Peyer's patch (tissue), 4 donors: ENCODE results near the gene CCNB2. TPM values are rescaled to one million over a fixed set of nuclear protein-coding genes. Genes with fewer than 3 reads are reported as not detected.

ENCODE experiments used
- DNase-seq, 3 donors: peaks; one replicate each; pipeline ENCODE4 v3.0.0-alpha.2; 2017 to 2019
- H3K27ac ChIP-seq, 4 donors: fragments of 200-600 bp; sonication (generic); one replicate each; pipeline ENCODE4 v1.5.1; 2016 to 2019
- H3K27me3 ChIP-seq, 2 donors: fragments of 200-600 bp; sonication (generic); one replicate each; pipeline ENCODE4 v1.5.1; 2019
- H3K36me3 ChIP-seq, 3 donors: fragments of 200-600 bp; sonication (generic); one replicate each; pipeline ENCODE4 v1.5.1; 2016 to 2019
- H3K4me1 ChIP-seq, 4 donors: fragments of 200-600 bp; sonication (generic); one replicate each; pipeline ENCODE4 v1.5.1; 2016 to 2019
- H3K4me3 ChIP-seq, 4 donors: fragments of 200-600 bp; sonication (generic); 1 replicate in 3 of 4; 2 replicates in 1 of 4; pipeline ENCODE4 v1.5.1; 2016 to 2019; ENCODE audit warnings: mild to moderate bottlenecking in 1 of 4
- H3K9me3 ChIP-seq, 4 donors: fragments of 200-600 bp; sonication (generic); one replicate each; pipeline ENCODE4 v1.5.1; 2016 to 2019; ENCODE audit warnings: mild to moderate bottlenecking in 1 of 4
- POLR2A ChIP-seq, 2 donors: fragments of 450-650 bp; IDR thresholded peaks; one replicate each; pipeline ENCODE4 v1.5.1; 2017; ENCODE audit warnings: antibody characterized with exemption in 2 of 2, mild to moderate bottlenecking in 2 of 2, moderate library complexity in 2 of 2
- total RNA-seq, 4 donors: library from RNA; depleted of rRNA; stranded (reverse); fragments of >200 nt; gene quantifications; one replicate each; pipeline ENCODE4 v1.1.0, GENCODE V29; 2016
- TF ChIP-seq, protein P1 (sequence below), 6 experiments: fragments of 450-650 bp in 4 of 6; fragments of 200-600 bp in 2 of 6; sonication (generic) in 1 of 6; IDR thresholded peaks; one replicate each; pipeline ENCODE4 v1.5.1; 2017 to 2019; ENCODE audit warnings: antibody characterized with exemption in 6 of 6, mild to moderate bottlenecking in 3 of 6, moderate library complexity in 1 of 6

CCNB2 gene
- total RNA-seq, 4 donors from 2014 or later, result 5.2 to 18.2 (median 8.2) TPM

DNA sequence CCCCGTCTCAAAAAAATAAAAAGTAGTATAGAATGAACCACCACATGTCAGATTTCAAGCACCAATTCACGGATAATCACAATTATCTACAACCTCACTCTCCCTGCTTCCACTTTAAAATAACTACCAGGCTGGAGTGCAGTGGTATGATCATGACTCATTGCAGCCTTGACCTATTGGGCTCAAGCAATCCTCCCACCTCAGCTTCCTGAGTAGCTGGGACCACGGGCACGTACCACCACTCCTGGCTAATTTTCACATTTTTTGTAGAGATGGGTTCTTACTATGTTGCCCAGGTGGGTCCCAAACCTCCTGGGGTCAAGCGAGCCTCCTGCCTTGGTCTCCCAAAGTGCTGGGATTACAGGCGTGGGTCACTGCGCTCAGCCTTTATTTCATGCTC lies 63.6 kb downstream of the CCNB2 start:
- no peaks in the 10 kb centered on the region for H3K27me3 ChIP-seq
- H3K36me3 ChIP-seq, result peaks cover 0 to 83% (median 0%) of the 10 kb centered on the region in 3 donors
- H3K27ac ChIP-seq, result no peak overlapping the region
- H3K4me3 ChIP-seq, result no peak overlapping the region
- H3K9me3 ChIP-seq, result no peaks in the 10 kb centered on the region
- TF ChIP-seq, protein P1, sequence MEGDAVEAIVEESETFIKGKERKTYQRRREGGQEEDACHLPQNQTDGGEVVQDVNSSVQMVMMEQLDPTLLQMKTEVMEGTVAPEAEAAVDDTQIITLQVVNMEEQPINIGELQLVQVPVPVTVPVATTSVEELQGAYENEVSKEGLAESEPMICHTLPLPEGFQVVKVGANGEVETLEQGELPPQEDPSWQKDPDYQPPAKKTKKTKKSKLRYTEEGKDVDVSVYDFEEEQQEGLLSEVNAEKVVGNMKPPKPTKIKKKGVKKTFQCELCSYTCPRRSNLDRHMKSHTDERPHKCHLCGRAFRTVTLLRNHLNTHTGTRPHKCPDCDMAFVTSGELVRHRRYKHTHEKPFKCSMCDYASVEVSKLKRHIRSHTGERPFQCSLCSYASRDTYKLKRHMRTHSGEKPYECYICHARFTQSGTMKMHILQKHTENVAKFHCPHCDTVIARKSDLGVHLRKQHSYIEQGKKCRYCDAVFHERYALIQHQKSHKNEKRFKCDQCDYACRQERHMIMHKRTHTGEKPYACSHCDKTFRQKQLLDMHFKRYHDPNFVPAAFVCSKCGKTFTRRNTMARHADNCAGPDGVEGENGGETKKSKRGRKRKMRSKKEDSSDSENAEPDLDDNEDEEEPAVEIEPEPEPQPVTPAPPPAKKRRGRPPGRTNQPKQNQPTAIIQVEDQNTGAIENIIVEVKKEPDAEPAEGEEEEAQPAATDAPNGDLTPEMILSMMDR (IDR thresholded peaks at IDR 0.05), result no peak
- peaks cover 0 to 9% (median 0%) of the 10 kb centered on the region in 4 donors for H3K4me1 ChIP-seq
- DNase-seq, result no peak

DNA sequence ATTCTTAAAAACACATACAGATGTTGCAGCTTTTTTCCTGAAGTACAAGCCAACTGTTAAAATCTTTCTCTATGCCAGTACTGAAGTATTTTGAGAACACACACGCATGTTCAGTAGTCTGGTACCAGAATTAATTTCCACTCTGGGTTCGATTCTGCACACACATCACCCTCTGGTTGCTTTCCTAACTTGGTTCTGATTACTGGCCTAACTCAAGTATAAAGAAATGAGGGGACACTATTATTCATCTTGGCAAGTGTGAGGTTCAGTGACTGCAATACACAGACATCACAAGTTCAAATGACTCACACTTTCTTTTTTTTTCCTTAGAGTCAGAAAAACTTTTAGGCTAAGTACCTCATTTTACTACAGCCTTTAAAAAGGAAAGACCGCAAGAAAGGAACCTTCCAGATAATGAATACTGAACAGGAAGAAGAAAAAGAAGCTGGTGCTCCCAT lies 64.3 kb downstream of the CCNB2 start:
- peak overlapping the region in 1 of 4 donors; percentile 42 for H3K27ac ChIP-seq
- TF ChIP-seq POLR2A (IDR thresholded peaks at IDR 0.05), result no peak
- TF ChIP-seq, protein P1 (IDR thresholded peaks at IDR 0.05), result no peak
- peaks cover 0 to 9% (median 0%) of the 10 kb centered on the region in 4 donors for H3K4me1 ChIP-seq
- no peaks in the 10 kb centered on the region for H3K27me3 ChIP-seq
- DNase-seq, result no peak
- no peak overlapping the region for H3K4me3 ChIP-seq
- no peaks in the 10 kb centered on the region for H3K9me3 ChIP-seq
- peaks cover 0 to 84% (median 0%) of the 10 kb centered on the region in 3 donors for H3K36me3 ChIP-seq

DNA sequence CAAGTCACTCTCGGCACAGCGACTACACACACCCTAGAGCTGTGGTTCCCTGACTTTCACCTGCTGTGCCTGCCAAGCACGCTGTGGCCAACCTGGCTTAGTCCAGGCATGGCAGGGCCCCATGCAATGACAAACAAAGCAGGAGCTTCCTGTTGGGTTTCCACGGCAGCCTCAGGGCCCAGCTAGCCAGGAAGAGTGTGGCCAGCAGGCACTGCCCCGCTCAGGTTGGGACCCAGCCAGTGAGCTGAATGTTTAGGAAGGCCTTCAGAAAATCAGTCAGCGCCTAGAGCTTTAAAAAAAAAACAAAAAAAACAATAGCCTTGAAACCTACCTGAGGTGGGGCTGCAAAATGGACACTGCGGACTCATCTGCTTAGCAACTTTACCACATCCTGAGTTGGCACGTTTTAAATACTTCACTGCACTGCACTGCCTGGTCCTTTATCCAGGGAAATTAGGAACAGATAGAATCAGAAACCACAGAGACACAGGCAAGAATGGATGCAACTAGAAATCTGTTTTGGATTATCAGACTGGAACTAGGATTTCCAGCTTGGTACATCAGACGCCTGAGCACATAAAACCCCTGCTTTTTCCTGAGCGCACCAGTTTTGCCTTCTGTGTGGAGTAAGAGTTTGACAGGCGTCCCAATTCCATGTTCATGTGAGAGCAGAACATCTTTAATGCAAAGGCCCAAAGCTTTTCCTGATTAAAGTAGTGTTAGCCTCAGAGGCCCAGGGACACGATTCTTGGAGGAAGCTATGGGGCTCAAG lies 65.5 kb downstream of the CCNB2 start:
- no peak overlapping the region for H3K4me3 ChIP-seq
- H3K36me3 ChIP-seq, result peaks cover 0 to 79% (median 0%) of the 10 kb centered on the region in 3 donors
- peaks cover 0 to 9% (median 2%) of the 10 kb centered on the region in 4 donors for H3K4me1 ChIP-seq
- no peaks in the 10 kb centered on the region for H3K27me3 ChIP-seq
- TF ChIP-seq, protein P1 (IDR thresholded peaks at IDR 0.05), result no peak
- no peak for TF ChIP-seq POLR2A (IDR thresholded peaks at IDR 0.05)
- H3K9me3 ChIP-seq, result no peaks in the 10 kb centered on the region
- DNase-seq, result no peak
- H3K27ac ChIP-seq, result no peak overlapping the region

DNA sequence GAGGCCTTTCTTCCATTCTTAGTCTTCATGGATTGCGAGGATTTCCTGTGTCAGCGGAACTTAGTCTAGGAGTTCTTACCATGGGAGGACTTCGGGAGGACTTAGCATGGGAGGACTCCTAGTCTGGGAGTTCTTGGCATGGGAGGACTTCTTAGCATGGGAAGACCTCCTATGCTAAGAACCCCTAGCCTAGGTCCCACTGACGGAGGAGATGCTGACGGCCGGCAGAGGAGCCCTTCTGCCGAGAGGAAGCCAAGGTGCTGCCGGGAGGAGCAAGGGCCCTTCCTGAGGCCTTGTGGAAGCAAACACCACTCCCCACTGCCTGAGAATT lies 66.1 kb downstream of the CCNB2 start:
- H3K36me3 ChIP-seq, result peaks cover 0 to 73% (median 0%) of the 10 kb centered on the region in 3 donors
- no peak overlapping the region for H3K4me3 ChIP-seq
- DNase-seq, result no peak
- no peaks in the 10 kb centered on the region for H3K9me3 ChIP-seq
- no peak overlapping the region for H3K27ac ChIP-seq
- no peak for TF ChIP-seq POLR2A (IDR thresholded peaks at IDR 0.05)
- TF ChIP-seq, protein P1 (IDR thresholded peaks at IDR 0.05), result no peak
- H3K27me3 ChIP-seq, result no peaks in the 10 kb centered on the region
- peaks cover 0 to 9% (median 2%) of the 10 kb centered on the region in 4 donors for H3K4me1 ChIP-seq

DNA sequence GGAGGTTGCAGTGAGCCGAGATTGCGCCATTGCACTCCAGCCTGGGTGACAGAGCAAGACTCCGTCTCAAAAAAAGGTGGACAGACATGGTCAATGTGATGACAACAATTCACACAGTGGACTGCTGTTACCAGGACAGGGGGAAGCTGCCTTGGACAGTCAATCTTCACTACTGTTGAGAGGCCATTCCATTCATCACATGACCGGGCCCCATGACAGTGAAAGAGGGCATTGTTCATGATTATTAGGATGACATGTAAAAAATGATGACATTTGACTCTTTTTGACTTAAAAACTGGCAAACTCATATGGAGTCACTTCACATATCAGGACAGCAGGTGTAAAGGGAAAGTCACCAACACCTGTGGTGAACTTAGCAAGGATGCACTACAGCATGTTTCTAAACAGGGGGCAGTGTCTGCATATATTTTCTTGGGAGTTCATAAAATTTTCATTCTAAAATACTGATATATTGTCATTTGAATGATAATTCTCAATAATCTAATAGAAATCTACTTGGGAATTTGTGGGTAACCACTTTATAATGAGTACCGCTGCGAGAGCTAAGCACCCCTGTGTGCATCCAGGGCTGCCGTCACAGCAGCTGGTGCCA lies 67.4 kb downstream of the CCNB2 start:
- H3K27ac ChIP-seq, result no peak overlapping the region
- no peaks in the 10 kb centered on the region for H3K27me3 ChIP-seq
- H3K9me3 ChIP-seq, result no peaks in the 10 kb centered on the region
- DNase-seq, result no peak
- peaks cover 0 to 9% (median 2%) of the 10 kb centered on the region in 4 donors for H3K4me1 ChIP-seq
- TF ChIP-seq, protein P1 (IDR thresholded peaks at IDR 0.05), result no peak
- no peak for TF ChIP-seq POLR2A (IDR thresholded peaks at IDR 0.05)
- H3K36me3 ChIP-seq, result peaks cover 0 to 68% (median 0%) of the 10 kb centered on the region in 3 donors
- H3K4me3 ChIP-seq, result no peak overlapping the region
